ENCODE data around the gene ADGRG3.

The ADGRG3 gene

DNA sequence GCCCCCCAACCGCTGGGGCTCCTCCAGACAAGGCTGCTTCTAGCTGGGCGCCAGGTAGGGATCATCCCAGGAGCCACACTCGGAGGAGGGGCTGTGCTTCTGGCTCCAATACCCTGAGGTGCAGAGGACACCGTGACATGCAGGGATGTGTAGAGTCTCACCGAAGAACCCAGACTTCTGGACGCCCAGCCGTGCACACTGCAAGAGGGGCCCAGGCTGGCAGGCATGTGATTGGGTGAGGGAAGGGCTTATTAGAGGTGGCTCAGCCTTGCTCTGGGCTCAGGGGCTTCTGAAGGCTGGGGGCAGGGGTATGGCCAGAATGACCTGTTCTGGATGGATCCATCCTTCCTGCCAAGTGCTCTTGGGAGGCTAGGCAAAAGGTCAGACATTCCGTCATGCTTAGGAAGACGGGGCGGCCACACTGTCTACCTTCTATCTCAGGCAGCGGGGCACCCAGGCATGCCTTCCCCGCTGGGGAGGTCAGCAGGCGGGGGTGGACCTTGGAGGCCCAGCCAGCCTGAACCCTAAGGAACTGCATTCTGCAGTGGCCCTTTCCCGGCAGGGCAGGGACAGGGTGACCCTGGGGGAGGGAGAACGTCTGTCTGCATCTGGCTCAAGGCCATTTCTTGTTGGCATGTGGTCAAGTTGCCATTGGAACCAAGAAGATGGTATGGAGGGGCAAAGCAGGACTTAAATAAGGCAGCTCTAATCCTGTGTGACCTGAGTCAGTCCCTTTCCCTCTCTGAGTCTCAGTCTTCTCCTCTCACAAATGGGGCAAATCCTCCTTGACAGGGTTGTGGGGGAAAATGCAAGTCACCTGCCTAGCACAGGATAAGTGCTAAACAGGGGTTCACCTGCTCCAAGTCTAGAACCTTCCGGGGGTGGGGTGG is 45.5 kb upstream of the ADGRG3 start:
- no peak for DNase-seq (ENCODE audit: low read depth)
- no peak overlapping the region for H3K4me3 ChIP-seq (ENCODE audit: low read length)
- TF ChIP-seq, protein P1, sequence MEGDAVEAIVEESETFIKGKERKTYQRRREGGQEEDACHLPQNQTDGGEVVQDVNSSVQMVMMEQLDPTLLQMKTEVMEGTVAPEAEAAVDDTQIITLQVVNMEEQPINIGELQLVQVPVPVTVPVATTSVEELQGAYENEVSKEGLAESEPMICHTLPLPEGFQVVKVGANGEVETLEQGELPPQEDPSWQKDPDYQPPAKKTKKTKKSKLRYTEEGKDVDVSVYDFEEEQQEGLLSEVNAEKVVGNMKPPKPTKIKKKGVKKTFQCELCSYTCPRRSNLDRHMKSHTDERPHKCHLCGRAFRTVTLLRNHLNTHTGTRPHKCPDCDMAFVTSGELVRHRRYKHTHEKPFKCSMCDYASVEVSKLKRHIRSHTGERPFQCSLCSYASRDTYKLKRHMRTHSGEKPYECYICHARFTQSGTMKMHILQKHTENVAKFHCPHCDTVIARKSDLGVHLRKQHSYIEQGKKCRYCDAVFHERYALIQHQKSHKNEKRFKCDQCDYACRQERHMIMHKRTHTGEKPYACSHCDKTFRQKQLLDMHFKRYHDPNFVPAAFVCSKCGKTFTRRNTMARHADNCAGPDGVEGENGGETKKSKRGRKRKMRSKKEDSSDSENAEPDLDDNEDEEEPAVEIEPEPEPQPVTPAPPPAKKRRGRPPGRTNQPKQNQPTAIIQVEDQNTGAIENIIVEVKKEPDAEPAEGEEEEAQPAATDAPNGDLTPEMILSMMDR (conservative IDR thresholded peaks at IDR 0.05; ENCODE audit: low read depth, low read length), result no peak

DNA sequence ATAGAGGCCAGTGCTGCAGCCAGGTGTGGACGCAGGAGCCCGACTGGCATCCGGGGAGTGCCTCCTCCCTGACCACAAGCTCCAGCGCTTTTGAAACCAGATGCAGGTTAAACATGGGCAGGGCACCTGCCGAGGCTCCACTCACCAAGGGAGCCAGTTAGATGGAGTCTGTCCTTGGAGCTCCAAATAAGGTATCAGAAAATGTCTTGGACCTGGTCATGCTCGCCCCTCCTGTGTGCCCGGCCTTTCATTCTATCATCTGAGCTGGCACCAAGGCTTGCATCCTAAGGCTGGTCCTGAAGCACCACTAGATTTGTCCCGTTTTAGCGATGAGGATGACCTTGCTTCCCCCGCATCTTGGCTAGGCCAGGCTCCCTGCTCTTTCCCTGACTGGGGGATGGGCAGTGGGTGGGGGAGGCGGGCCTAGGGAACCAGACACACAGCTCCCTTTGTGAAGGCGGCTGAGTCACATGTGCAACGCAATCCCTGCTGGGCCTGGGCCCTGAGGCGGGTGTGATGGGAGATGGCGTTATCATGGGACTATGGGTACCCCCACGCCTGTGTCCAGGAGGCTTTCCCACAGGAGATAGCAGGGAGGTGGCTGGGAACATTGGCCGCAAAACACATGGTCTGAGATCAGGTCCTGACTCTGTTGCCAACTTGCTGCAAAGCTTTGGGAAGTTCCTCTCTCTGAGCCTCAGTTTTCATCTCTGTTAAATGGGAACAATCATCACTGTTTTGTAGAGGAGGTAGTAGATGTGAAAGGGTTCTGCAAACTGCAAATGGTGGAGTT is 44.7 kb upstream of the ADGRG3 start:
- TF ChIP-seq, protein P1 (conservative IDR thresholded peaks at IDR 0.05; ENCODE audit: low read depth, low read length), result no peak
- H3K4me3 ChIP-seq (ENCODE audit: low read length), result no peak overlapping the region
- DNase-seq (ENCODE audit: low read depth), result no peak

DNA sequence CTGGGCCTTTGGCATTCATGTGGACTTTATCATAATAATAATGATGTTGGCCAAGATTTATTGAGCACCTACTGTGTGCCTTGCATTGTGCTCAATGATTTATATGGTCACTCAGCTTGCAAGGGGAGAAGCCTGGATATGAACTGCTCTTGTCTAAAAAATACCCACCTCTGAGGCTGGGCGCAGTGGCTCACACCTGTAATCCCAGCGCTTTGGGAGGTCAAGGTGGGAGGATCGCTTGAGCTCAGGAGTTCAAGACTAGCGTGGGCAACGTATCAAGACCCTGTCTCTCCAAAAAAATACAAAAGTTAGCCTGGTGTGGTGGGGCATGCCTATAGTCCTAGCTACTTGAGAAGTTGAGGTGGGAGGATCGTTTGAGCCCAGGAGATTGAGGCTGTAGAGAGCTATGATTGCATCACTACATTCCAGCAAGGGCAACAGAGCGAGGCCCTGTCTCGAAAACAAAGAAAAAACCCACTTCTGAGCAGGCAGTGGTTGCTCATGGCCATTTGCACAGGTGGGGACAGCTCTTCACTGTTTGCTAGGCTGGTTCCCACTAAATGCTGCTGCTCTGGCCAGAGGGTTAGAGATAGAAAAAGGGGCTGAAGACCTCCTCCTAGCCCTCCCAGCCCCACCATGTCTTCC is 43.9 kb upstream of the ADGRG3 start:
- TF ChIP-seq, protein P1 (conservative IDR thresholded peaks at IDR 0.05; ENCODE audit: low read depth, low read length), result no peak
- H3K4me3 ChIP-seq (ENCODE audit: low read length), result no peak overlapping the region
- no peak for DNase-seq (ENCODE audit: low read depth)

DNA sequence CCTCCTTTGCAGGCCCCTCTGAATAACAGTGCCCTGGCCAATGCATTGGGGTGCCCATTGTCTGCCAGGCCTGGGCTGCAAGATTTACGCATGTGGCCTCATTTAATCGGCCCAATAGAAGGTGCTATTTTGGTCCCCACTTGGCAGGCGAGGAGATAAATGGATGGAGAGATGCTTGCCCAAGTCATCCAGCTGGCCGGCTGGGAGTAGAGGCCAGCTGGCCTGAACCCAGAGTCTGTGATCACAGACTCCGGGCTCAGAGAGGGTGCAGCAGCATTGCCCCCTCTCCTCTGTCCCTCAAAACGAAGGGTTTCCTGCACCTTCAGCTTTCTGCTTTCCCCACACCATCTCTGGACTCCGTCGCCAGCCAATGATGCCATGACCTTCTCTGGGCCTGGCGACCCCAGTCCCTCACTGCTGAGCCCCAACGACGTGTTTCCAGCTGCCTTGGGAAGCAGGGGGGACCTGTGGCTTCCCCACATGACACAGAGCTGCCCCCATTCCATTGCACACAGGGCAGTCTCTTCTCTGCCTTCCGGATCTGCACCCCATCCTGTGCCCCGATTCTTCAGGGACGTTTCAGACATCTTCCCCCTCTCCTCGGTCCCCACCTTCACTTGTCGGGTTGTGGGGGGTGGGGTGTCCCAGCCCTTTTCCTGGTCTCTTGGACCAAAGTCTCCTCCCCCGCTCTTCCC is 43.2 kb upstream of the ADGRG3 start:
- DNase-seq (ENCODE audit: low read depth), result no peak
- no peak overlapping the region for H3K4me3 ChIP-seq (ENCODE audit: low read length)
- TF ChIP-seq, protein P1 (conservative IDR thresholded peaks at IDR 0.05; ENCODE audit: low read depth, low read length), result no peak

DNA sequence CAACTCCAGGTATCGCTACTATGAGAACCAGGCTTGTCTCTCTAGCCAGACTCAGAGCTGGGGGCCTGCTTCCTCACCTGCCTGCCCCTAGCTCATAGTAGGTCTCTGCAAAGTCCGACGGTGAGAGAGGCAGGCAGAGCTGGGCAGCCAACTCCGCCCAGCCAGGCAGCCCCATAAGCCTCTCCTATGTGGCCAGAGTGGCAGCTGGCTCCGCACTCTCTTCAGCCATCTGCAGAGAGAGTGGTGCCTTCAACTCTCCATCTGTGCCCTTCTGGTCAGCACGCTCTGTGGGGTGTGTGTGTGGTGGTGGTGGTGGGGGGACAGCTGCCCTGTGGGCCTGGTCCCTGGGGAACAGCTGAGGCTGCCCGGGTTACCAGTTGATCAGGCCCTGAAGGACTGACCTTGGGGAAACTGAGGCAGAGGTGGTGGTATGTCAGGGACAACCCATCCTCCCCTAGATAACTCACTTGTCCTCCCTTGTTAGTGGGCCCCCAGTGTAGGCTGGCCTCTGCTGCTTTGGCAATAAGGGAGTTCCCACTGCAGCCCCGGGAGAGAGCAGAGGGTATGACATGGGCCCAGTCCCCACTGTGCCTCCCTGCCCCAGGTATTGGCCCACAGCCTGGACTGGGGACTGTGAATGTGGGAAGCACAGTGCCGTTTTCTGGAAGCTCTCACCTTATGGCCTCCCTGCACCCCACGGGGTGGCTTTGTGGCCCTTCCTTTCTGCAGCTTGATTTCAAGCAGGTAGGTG is 41.5 kb upstream of the ADGRG3 start:
- no peak for DNase-seq (ENCODE audit: low read depth)
- TF ChIP-seq, protein P1 (conservative IDR thresholded peaks at IDR 0.05; ENCODE audit: low read depth, low read length), result no peak
- H3K4me3 ChIP-seq (ENCODE audit: low read length), result no peak overlapping the region
